GM23248 (cell line): ENCODE measurements around the gene KCTD16. TPM values are rescaled to one million over a fixed set of nuclear protein-coding genes. Genes with fewer than 3 reads are reported as not detected.
A peak's percentile ranks its signal among the peaks of the same experiment; 100 is the strongest.

Source experiments
- DNase-seq: peaks from one replicate; pipeline ENCODE4 v3.0.0-alpha.2; 2015
- H2AFZ ChIP-seq: fragments of 200-600 bp; sonication (generic); 2 replicates; pipeline ENCODE4 v1.6.1; 2016; ENCODE audit warnings: antibody characterized with exemption
- H3F3A ChIP-seq: fragments of 200-600 bp; sonication (generic); 2 replicates; pipeline ENCODE4 v1.6.1; 2016; ENCODE audit warnings: mild to moderate bottlenecking, antibody characterized with exemption, mixed run types; ENCODE audit not compliant: insufficient read depth
- H3K27ac ChIP-seq: fragments of 200-600 bp; sonication (generic); 2 replicates; pipeline ENCODE4 v1.5.1; 2016; ENCODE audit warnings: mild to moderate bottlenecking
- H3K27me3 ChIP-seq: fragments of 200-600 bp; sonication (generic); replicated peaks from 2 replicates; pipeline ENCODE4 v1.6.1; 2016; ENCODE audit warnings: mild to moderate bottlenecking; ENCODE audit not compliant: insufficient read depth
- H3K36me3 ChIP-seq: fragments of 200-600 bp; sonication (generic); 2 replicates; pipeline ENCODE4 v1.6.1; 2016; ENCODE audit warnings: low read depth, mild to moderate bottlenecking
- H3K4me1 ChIP-seq: fragments of 200-600 bp; sonication (generic); 2 replicates; pipeline ENCODE4 v1.6.1; 2016; ENCODE audit warnings: mild to moderate bottlenecking; ENCODE audit not compliant: insufficient read depth
- H3K4me2 ChIP-seq: fragments of 200-600 bp; sonication (generic); one replicate; pipeline ENCODE4 v1.6.1; 2016; ENCODE audit warnings: mild to moderate bottlenecking; ENCODE audit not compliant: unreplicated experiment
- H3K4me3 ChIP-seq: fragments of 200-600 bp; sonication (generic); 2 replicates; pipeline ENCODE4 v1.5.1; 2016; ENCODE audit warnings: mild to moderate bottlenecking
- H3K79me2 ChIP-seq: fragments of 200-600 bp; sonication (generic); 2 replicates; pipeline ENCODE4 v1.6.1; 2016; ENCODE audit warnings: mild to moderate bottlenecking; ENCODE audit not compliant: insufficient read depth
- H3K9ac ChIP-seq: fragments of 200-600 bp; sonication (generic); 2 replicates; pipeline ENCODE4 v1.6.1; 2016; ENCODE audit warnings: mild to moderate bottlenecking
- H3K9me2 ChIP-seq: fragments of 200-600 bp; sonication (generic); 2 replicates; pipeline ENCODE4 v1.6.1; 2016; ENCODE audit warnings: mixed run types, mild to moderate bottlenecking, moderate library complexity; ENCODE audit not compliant: insufficient read depth
- H3K9me3 ChIP-seq: fragments of 200-600 bp; sonication (generic); one replicate; pipeline ENCODE4 v1.6.1; 2017; ENCODE audit warnings: low read depth
- H4K20me1 ChIP-seq: fragments of 200-600 bp; sonication (generic); 2 replicates; pipeline ENCODE4 v1.6.0; 2016; ENCODE audit not compliant: insufficient read depth
- EZH2 ChIP-seq: fragments of 200-600 bp; sonication (generic); IDR thresholded peaks from 2 replicates; pipeline ENCODE4 v1.6.1; 2018; ENCODE audit warnings: antibody characterized with exemption, mild to moderate bottlenecking; ENCODE audit not compliant: insufficient read depth, poor library complexity, severe bottlenecking
- EZH2phosphoT487 ChIP-seq: fragments of 200-600 bp; sonication (generic); IDR thresholded peaks from 2 replicates; pipeline ENCODE4 v1.6.1; 2018; ENCODE audit warnings: antibody characterized with exemption, moderate library complexity, mild to moderate bottlenecking, low read depth; ENCODE audit not compliant: insufficient read depth
- whole genome bisulfite sequencing, 2 experiments: methylation state at CpG; one replicate each; pipeline ENCODE4 v1.1.6; 2015 to 2017; ENCODE audit warnings: low lambda C conversion rate in 2 of 2, low coverage in 1 of 2; ENCODE audit errors: missing lambda C conversion rate in 2 of 2; 5-methylcytosine and 5-hydroxymethylcytosine counted together
- in situ Hi-C: fragments of 300-500 bp; cut with MboI; formaldehyde crosslinking; loops from 2 replicates; pipeline ENCODE4 v1.15.0; 2020
- polyA plus RNA-seq: library from polyadenylated mRNA; unstranded; fragments of >200 nt; fragmentation: Nextera tagmentation; extraction: Ambion mirVana; gene quantifications from 2 replicates; pipeline ENCODE4 v1.2.1, GENCODE V29; 2016
- total RNA-seq: library from RNA; depleted of rRNA; stranded (reverse); fragments of >200 nt; shearing (Covaris generic); gene quantifications from 2 replicates; pipeline ENCODE4 v1.2.3, GENCODE V29; 2014

The KCTD16 gene
- total and polyA plus RNA-seq, 2 experiments from 2014 or later = 0.25 to 0.65 TPM

DNA sequence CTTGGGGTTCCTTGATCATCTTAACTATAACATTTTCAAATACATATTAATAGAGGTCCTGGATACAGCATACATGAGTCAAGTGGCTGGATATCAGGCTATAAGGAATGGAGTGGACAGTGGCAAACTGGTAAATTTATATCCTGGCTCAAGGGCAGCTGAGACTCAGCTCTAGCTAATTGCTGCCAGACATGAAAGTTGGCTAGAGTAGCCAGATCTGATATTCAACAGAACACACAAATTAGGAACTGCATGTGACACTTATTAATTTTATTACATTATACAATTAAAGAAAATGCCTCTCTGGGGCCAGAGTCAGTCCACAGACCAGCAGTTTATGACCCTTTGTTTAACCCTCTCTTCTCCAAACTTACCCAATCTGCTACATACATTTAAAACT lies 206.5 kb downstream of the KCTD16 start:
- Histone ChIP-seq H2AFZ (no peak overlapping the region), H3K4me3 (no peak overlapping the region), H3K4me2 (no peak overlapping the region), H3K27me3 (no peaks in the 10 kb centered on the region), H3K27ac (no peak overlapping the region), H3K36me3 (no peaks in the 10 kb centered on the region), H4K20me1 (no peaks in the 10 kb centered on the region), H3K9ac (no peak overlapping the region), H3F3A (no peaks in the 10 kb centered on the region), H3K79me2 (no peaks in the 10 kb centered on the region), H3K9me3 (no peaks in the 10 kb centered on the region), H3K4me1 (no peaks in the 10 kb centered on the region), H3K9me2 (no peaks in the 10 kb centered on the region)
- no peak for DNase-seq
- TF ChIP-seq EZH2 (no peak), EZH2phosphoT487 (no peak)
- in situ Hi-C loops = no loop called here

DNA sequence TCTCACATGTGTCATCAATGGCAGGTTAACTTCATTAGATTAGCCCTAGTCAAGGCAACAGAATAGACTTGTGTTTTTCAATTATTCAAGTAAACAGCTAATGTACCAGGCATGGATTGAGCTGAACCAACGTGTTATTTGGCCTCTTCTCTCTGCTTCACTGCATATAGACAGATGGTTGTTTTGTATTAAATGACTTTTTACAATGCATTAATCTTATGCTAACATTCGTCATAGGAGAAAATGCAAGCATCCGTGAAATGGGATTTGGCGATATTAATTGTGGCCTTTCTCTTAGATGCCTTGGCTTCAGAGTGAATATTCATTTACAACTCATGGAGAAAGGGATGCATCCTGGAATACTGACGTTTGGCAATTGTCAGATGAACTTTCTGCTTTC lies 208.0 kb downstream of the KCTD16 start:
- TF ChIP-seq EZH2phosphoT487 (no peak), EZH2 (no peak)
- DNase-seq = no peak
- Histone ChIP-seq H3K27me3 (no peaks in the 10 kb centered on the region), H3K79me2 (no peaks in the 10 kb centered on the region), H3K9me2 (no peaks in the 10 kb centered on the region), H3F3A (no peaks in the 10 kb centered on the region), H4K20me1 (no peaks in the 10 kb centered on the region), H3K4me3 (no peak overlapping the region), H3K27ac (no peak overlapping the region), H2AFZ (no peak overlapping the region), H3K4me1 (no peaks in the 10 kb centered on the region), H3K4me2 (no peak overlapping the region), H3K9ac (no peak overlapping the region), H3K36me3 (no peaks in the 10 kb centered on the region), H3K9me3 (no peaks in the 10 kb centered on the region)
- in situ Hi-C loops = no loop called here
- 53% methylated on average over 5 of the region's 5 CpGs for WGBS, 2 experiments

DNA sequence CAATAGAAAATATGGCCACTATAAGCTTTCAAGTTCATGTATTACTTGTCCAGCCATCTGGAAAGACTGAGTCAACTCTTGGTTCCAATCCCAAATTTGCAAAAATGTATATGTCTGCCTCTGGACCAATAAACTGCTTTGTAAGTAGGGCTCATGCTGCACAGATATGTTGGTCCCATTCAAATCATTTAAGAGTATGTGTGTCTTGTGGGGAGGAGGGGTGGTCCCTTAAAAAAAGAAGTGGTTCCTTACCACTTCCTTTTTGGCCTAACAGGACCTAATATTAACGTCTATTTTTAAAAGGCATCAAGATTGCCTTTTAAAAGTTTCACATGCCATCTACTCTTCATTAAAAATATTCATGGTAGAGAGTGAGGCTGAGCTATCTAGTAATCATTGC lies 214.9 kb downstream of the KCTD16 start:
- no peak for TF ChIP-seq EZH2phosphoT487
- no peak for TF ChIP-seq EZH2
- no peaks in the 10 kb centered on the region for H4K20me1 ChIP-seq
- no peaks in the 10 kb centered on the region for H3K4me1 ChIP-seq
- no peaks in the 10 kb centered on the region for H3K36me3 ChIP-seq
- H3K79me2 ChIP-seq = no peaks in the 10 kb centered on the region
- H3F3A ChIP-seq = no peaks in the 10 kb centered on the region
- H3K4me3 ChIP-seq = no peak overlapping the region
- no peaks in the 10 kb centered on the region for H3K27me3 ChIP-seq
- H3K4me2 ChIP-seq = no peak overlapping the region
- H3K9me2 ChIP-seq = no peaks in the 10 kb centered on the region
- H3K9ac ChIP-seq = no peak overlapping the region
- DNase-seq = no peak
- H3K27ac ChIP-seq = no peak overlapping the region
- in situ Hi-C loops = no loop called here
- 49 to 65% methylated on average over 1 of the region's 1 CpG for WGBS, 2 experiments
- H3K9me3 ChIP-seq = no peaks in the 10 kb centered on the region
- no peak overlapping the region for H2AFZ ChIP-seq

DNA sequence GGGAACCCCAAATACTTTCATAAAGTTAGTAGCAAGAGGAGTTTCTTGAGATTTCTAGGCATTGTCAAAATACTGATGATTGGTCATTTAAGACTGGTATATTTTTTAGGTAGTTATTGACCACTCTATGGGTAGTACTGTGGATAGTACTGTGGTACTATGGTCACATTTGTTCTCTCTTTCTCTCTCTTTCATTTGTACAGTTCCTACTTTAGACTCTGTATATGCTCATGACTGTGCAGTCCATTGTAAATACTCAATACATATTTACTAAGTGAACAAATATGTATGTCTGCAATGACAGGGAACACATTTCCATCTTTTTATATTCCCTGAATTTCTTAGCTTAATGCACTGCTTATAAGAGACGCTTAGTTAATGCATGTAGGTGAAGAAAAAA lies 215.6 kb downstream of the KCTD16 start:
- Histone ChIP-seq H2AFZ (no peak overlapping the region), H3K9ac (no peak overlapping the region)
- in situ Hi-C loops = no loop called here

DNA sequence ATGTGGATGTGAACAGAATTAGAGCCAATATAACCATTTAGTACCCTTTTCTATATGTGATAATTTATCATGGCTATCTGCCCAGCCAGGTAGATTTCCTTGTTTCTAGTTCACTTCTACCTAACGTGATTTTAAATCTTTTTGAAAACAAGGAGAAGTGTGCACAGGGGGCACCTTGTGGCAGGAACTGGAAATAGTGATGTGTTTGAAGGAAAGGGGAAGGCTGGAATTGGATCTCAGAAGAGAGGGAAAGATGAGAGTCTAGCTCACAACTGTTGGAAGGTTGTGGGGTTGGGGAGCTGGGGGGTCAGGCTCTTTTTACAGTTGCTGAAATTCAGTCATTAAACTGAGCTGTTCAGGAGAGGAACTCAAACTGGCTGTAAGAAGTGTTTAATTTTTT lies 219.5 kb downstream of the KCTD16 start:
- Histone ChIP-seq H3K36me3 (no peaks in the 10 kb centered on the region), H3K9me3 (no peaks in the 10 kb centered on the region), H3K27me3 (no peaks in the 10 kb centered on the region), H2AFZ (no peak overlapping the region), H3F3A (no peaks in the 10 kb centered on the region), H3K27ac (no peak overlapping the region), H3K9ac (no peak overlapping the region), H3K4me1 (no peaks in the 10 kb centered on the region), H3K4me3 (no peak overlapping the region), H4K20me1 (no peaks in the 10 kb centered on the region), H3K9me2 (no peaks in the 10 kb centered on the region), H3K4me2 (no peak overlapping the region), H3K79me2 (no peaks in the 10 kb centered on the region)
- in situ Hi-C loops = no loop called here
- DNase-seq = peak; percentile 15
- no peak for TF ChIP-seq EZH2
- no peak for TF ChIP-seq EZH2phosphoT487
- 2 to 11% methylated on average over 1 of the region's 1 CpG for WGBS, 2 experiments

More for the DNA sequence above, 215.6 kb downstream of the KCTD16 start:
- Histone ChIP-seq H3K36me3 (no peaks in the 10 kb centered on the region), H3F3A (no peaks in the 10 kb centered on the region), H3K4me1 (no peaks in the 10 kb centered on the region), H3K9me3 (no peaks in the 10 kb centered on the region), H3K4me3 (no peak overlapping the region), H3K79me2 (no peaks in the 10 kb centered on the region), H3K27me3 (no peaks in the 10 kb centered on the region), H4K20me1 (no peaks in the 10 kb centered on the region), H3K9me2 (no peaks in the 10 kb centered on the region), H3K27ac (no peak overlapping the region), H3K4me2 (no peak overlapping the region)
- WGBS, 2 experiments = 58 to 68% methylated on average over 1 of the region's 1 CpG
- DNase-seq = no peak
- no peak for TF ChIP-seq EZH2
- TF ChIP-seq EZH2phosphoT487 = no peak
